Ectodermal cell (in vitro differentiated cells): ENCODE measurements around the gene NEU1.
"Not testable (repeated sequence)": the region's sequence is repeated elsewhere in the genome, so short reads cannot be mapped to it uniquely, and the experiment has no call there.

ENCODE experiments used
- H3K27ac ChIP-seq: 2 replicates; pipeline ENCODE4 v1.7.0; 2013; ENCODE audit warnings: mild to moderate bottlenecking, low read depth, low read length; ENCODE audit not compliant: insufficient read depth, poor library complexity, severe bottlenecking
- H3K27me3 ChIP-seq: 2 replicates; pipeline ENCODE4 v1.7.0; 2013; ENCODE audit warnings: mild to moderate bottlenecking, low read length; ENCODE audit not compliant: insufficient read depth, control insufficient read depth, poor library complexity, severe bottlenecking
- H3K36me3 ChIP-seq: one replicate; pipeline ENCODE4 v1.7.0; 2013; ENCODE audit warnings: low read length; ENCODE audit not compliant: control insufficient read depth, insufficient read depth
- H3K4me1 ChIP-seq: one replicate; pipeline ENCODE4 v1.7.0; 2013; ENCODE audit warnings: low read length; ENCODE audit not compliant: control insufficient read depth, insufficient read depth
- H3K4me3 ChIP-seq: 2 replicates; pipeline ENCODE4 v1.7.0; 2013; ENCODE audit warnings: low read depth, low read length, control low read depth; ENCODE audit not compliant: insufficient read depth
- H3K9me3 ChIP-seq: 2 replicates; pipeline ENCODE4 v1.7.0; 2013; ENCODE audit warnings: mild to moderate bottlenecking, low read length, moderate library complexity; ENCODE audit not compliant: control insufficient read depth
- WGBS, 2 experiments: methylation state at CpG; one replicate each; pipeline ENCODE4 v1.1.7; 2013; ENCODE audit warnings: missing lambda C conversion rate in 2 of 2; 5-methylcytosine and 5-hydroxymethylcytosine counted together

Gene NEU1

DNA sequence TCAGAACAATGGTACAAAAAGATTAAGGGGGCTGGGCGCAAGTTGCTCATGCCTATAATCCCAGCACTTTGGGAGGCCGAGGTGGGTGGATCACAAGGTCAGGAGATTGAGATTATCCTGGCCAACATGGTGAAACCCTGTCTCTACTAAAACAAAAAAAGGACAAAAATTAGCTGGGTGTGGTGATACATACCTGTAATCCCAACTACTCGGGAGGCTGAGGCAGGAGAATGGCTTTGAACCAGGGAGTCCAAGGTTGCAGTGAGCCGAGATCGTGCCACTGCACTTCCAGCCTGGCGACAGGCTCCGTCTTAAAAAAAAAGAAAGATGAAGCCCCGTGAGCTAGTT is 22.9 kb downstream of the NEU1 start:
- H3K9me3 ChIP-seq, H3K27ac ChIP-seq, H3K27me3 ChIP-seq, H3K4me3 ChIP-seq: not testable (repeated sequence)
- WGBS, 2 experiments, result 94 to 96% methylated on average over 8 of the region's 8 CpGs
- peaks cover 19% of the 10 kb centered on the region for H3K4me1 ChIP-seq
- H3K36me3 ChIP-seq, result peaks cover 43% of the 10 kb centered on the region

GRCh38 chr6:31838968-31839367 is 23.7 kb downstream of the NEU1 start:
- Histone ChIP-seq H3K36me3 (peaks cover 43% of the 10 kb centered on the region), H3K9me3 (no peaks in the 10 kb centered on the region), H3K27ac (no peak overlapping the region), H3K27me3 (no peaks in the 10 kb centered on the region), H3K4me3 (no peak overlapping the region), H3K4me1 (peaks cover 19% of the 10 kb centered on the region)
- 94 to 96% methylated on average over 3 of the region's 3 CpGs for WGBS, 2 experiments

DNA sequence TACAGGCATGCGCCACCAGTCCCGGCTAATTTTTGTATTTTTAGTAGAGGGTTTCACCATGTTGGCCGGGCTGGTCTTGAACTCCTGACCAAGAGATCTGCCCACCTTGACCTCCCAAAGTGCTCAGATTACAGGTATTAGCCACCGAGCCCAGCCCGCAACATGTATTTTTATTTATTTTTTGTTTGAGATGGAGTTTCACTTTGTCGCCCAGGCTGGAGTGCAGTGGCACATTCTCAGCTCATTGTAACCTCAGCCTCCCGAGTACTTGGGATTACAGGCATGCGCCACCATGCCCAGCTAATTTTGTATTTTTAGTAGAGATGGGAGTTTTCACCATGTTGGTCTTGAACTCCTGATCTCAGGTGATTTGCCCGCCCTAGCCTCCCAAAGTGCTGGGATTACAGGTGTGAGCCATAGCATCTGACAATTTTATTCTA is 24.5 kb downstream of the NEU1 start:
- not testable (repeated sequence) for H3K27me3 ChIP-seq, H3K9me3 ChIP-seq, H3K27ac ChIP-seq
- 93 to 95% methylated on average over 9 of the region's 9 CpGs for WGBS, 2 experiments
- peaks cover 43% of the 10 kb centered on the region for H3K36me3 ChIP-seq
- peaks cover 19% of the 10 kb centered on the region for H3K4me1 ChIP-seq
- H3K4me3 ChIP-seq, result peak overlapping the region; percentile 100

GRCh38 chr6:31837369-31838113 is 25.1 kb downstream of the NEU1 start:
- Histone ChIP-seq H3K4me1 (peaks cover 19% of the 10 kb centered on the region), H3K36me3 (peaks cover 43% of the 10 kb centered on the region), H3K9me3 (no peaks in the 10 kb centered on the region), H3K27ac (no peak overlapping the region), H3K4me3 (peak overlapping the region; percentile 100), H3K27me3 (no peaks in the 10 kb centered on the region)
- WGBS, 2 experiments, result 72 to 97% methylated on average over 1 of the region's 1 CpG

DNA sequence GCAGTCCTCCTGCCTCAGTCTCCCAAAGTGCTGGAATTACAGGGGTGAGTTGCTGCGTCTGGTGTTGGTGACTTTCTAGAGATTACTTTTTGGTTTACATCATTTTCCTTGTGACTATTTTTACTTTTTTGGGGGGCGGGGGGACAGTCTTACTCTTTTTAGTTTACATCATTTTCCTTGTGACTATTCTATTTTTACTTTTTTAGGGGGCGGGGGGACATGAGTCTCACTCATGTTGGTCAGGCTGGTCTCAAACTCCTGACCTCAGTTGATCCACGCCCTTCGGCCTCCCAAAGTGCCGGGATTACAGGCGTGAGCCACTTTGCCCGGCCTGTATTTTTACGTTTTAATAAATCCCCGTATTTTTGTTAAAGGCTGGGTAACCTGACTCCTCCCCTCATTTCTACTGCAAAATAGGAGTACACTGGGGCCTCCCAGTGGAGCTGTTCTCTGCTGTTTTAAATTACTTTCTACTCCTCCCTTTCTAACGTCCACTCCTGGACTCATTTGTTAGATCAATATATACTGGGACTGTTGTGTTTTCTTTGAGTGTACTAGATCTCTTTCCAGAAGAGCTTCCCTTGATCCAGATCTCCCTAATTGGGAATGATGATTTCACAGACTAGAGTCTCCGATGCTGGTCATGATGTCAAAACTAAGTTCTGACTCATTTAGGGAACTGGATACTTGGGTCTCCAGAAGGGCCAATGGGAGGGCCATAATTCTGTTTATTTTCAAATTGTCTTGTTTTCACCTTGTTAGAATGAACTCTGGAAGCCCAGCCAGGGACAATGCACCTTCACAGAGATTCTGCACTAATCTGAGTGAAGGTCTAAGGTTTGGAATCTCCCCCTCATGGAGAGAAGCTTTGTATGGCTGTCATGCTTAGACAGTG is 25.9 kb downstream of the NEU1 start:
- Histone ChIP-seq H3K27me3 (no peaks in the 10 kb centered on the region), H3K27ac (no peak overlapping the region), H3K9me3 (no peaks in the 10 kb centered on the region), H3K36me3 (peaks cover 43% of the 10 kb centered on the region), H3K4me1 (peaks cover 19% of the 10 kb centered on the region), H3K4me3 (peak overlapping the region; percentile 100)
- 26 to 34% methylated on average over 11 of the region's 12 CpGs for WGBS, 2 experiments

GRCh38 chr6:31836047-31836473 is 26.6 kb downstream of the NEU1 start:
- WGBS, 2 experiments, result 6 to 9% methylated on average over 14 of the region's 14 CpGs
- H3K27ac ChIP-seq, result no peak overlapping the region

GRCh38 chr6:31834367-31835250 is 28.0 kb downstream of the NEU1 start:
- Histone ChIP-seq H3K9me3 (no peaks in the 10 kb centered on the region), H3K4me3 (peak overlapping the region; percentile 100), H3K27ac (peak overlapping the region; percentile 99), H3K4me1 (peaks cover 19% of the 10 kb centered on the region), H3K36me3 (peaks cover 29% of the 10 kb centered on the region), H3K27me3 (no peaks in the 10 kb centered on the region)
- WGBS, 2 experiments, result 2 to 3% methylated on average over 59 of the region's 59 CpGs

More at GRCh38 chr6:31836047-31836473, 26.6 kb downstream of the NEU1 start:
- no peaks in the 10 kb centered on the region for H3K9me3 ChIP-seq
- peak overlapping the region; percentile 100 for H3K4me3 ChIP-seq
- H3K4me1 ChIP-seq, result peaks cover 19% of the 10 kb centered on the region
- H3K27me3 ChIP-seq, result no peaks in the 10 kb centered on the region
- H3K36me3 ChIP-seq, result peaks cover 43% of the 10 kb centered on the region

- H3K9me3 ChIP-seq, result no peaks in the 10 kb centered on the region
- peaks cover 8% of the 10 kb centered on the region for H3K4me1 ChIP-seq
- H3K27ac ChIP-seq, result no peak overlapping the region
- H3K4me3 ChIP-seq, result no peak overlapping the region
- peaks cover under 1% of the 10 kb centered on the region for H3K36me3 ChIP-seq
- WGBS, 2 experiments, result 91 to 94% methylated on average over 15 of the region's 15 CpGs
- no peaks in the 10 kb centered on the region for H3K27me3 ChIP-seq
Measured at GRCh38 chr6:31831350-31832215, 31.0 kb downstream of the NEU1 start.

- Histone ChIP-seq H3K4me3 (peak overlapping the region; percentile 54), H3K9me3 (no peaks in the 10 kb centered on the region), H3K4me1 (peaks cover 4% of the 10 kb centered on the region), H3K36me3 (no peaks in the 10 kb centered on the region), H3K27ac (no peak overlapping the region), H3K27me3 (no peaks in the 10 kb centered on the region)
- WGBS, 2 experiments, result 90 to 91% methylated on average over 6 of the region's 6 CpGs
Measured at GRCh38 chr6:31830886-31831335, 31.7 kb downstream of the NEU1 start.
